ENCODE data around the gene MCOLN3. TPM values are rescaled to one million over a fixed set of nuclear protein-coding genes. Genes with fewer than 3 reads are reported as not detected.

MCOLN3 gene
- total RNA-seq (2022) (12.4 and 14.1 TPM in 2 replicates), Bru-seq, nascent RNA (percentile 58 among the genes with signal in this experiment), BruChase-seq, experiment 1, labeled RNA remaining after a 6-hour chase (percentile 63 among the genes with signal in this experiment), BruChase-seq, experiment 2, labeled RNA remaining after a 2-hour chase (percentile 76 among the genes with signal in this experiment)
- long read RNA-seq, partial matches to known transcripts = 1 of 17 reads
- long read RNA-seq, other reads (novel, unspliced or antisense) = 11 of 17 reads

- DNase-seq = peak; percentile 68
- intact Hi-C loops (cut with micrococcal nuclease; ENCODE audit: unreplicated experiment) = no loop called here
- H3K4me1 Mint-ChIP-seq (ENCODE audit: low read depth, unreplicated experiment) = no peaks in the 10 kb centered on the region
- peak within 1 kb of the TSS; percentile 76 for H3K4me3 Mint-ChIP-seq (ENCODE audit: low read depth, unreplicated experiment)
- CTCF ChIA-PET = interaction anchor here (0.6 to 1.7 kb wide), 5 partner anchors 9 to 104 kb away, joined by 3 to 6 read pairs (median 4); partner anchors contain the start of gene MCOLN2
- TF ChIP-seq CTCF (IDR thresholded peaks at IDR 0.05; ENCODE audit: unreplicated experiment) = no peak
- H3K36me3 Mint-ChIP-seq (ENCODE audit: insufficient read depth, unreplicated experiment) = peaks cover 21% of the 10 kb centered on the region
- H3K27ac Mint-ChIP-seq (ENCODE audit: unreplicated experiment) = no peak within 1 kb of the TSS
- no peaks in the 10 kb centered on the region for H3K9me3 Mint-ChIP-seq (ENCODE audit: low read depth, unreplicated experiment)
- no peaks in the 10 kb centered on the region for H3K27me3 Mint-ChIP-seq (ENCODE audit: unreplicated experiment)
- no TSS peak for BruUV-seq (replicated peaks)
Measured at GRCh38 chr1:85048296-85049064, at the start of gene MCOLN3. MCOLN3 (minus strand) TSS chr1:85048500; CDS start chr1:85045360, 3,140 bp downstream.

GRCh38 chr1:85093644-85094043, 45.3 kb upstream of the MCOLN3 start:
- BruUV-seq (replicated peaks) = no TSS peak
- no peak overlapping the region for H3K27ac Mint-ChIP-seq (ENCODE audit: unreplicated experiment)
- CTCF ChIA-PET = interaction anchor here (0.6 to 0.8 kb wide), 2 partner anchors 49 to 161 kb away, joined by 3 to 4 read pairs; no protein-coding TSS in a partner anchor
- no peaks in the 10 kb centered on the region for H3K27me3 Mint-ChIP-seq (ENCODE audit: unreplicated experiment)
- DNase-seq = peak; percentile 22
- no peaks in the 10 kb centered on the region for H3K36me3 Mint-ChIP-seq (ENCODE audit: insufficient read depth, unreplicated experiment)
- intact Hi-C loops (cut with micrococcal nuclease; ENCODE audit: unreplicated experiment) = no loop called here
- H3K4me1 Mint-ChIP-seq (ENCODE audit: low read depth, unreplicated experiment) = peaks cover 9% of the 10 kb centered on the region
- no peak overlapping the region for H3K4me3 Mint-ChIP-seq (ENCODE audit: low read depth, unreplicated experiment)
- TF ChIP-seq CTCF (IDR thresholded peaks at IDR 0.05; ENCODE audit: unreplicated experiment) = no peak
- no peaks in the 10 kb centered on the region for H3K9me3 Mint-ChIP-seq (ENCODE audit: low read depth, unreplicated experiment)

- DNase-seq = no peak
- no peak for TF ChIP-seq CTCF (IDR thresholded peaks at IDR 0.05; ENCODE audit: unreplicated experiment)
- H3K9me3 Mint-ChIP-seq (ENCODE audit: low read depth, unreplicated experiment) = no peaks in the 10 kb centered on the region
- H3K4me3 Mint-ChIP-seq (ENCODE audit: low read depth, unreplicated experiment) = no peak overlapping the region
- no peaks in the 10 kb centered on the region for H3K36me3 Mint-ChIP-seq (ENCODE audit: insufficient read depth, unreplicated experiment)
- peaks cover 9% of the 10 kb centered on the region for H3K4me1 Mint-ChIP-seq (ENCODE audit: low read depth, unreplicated experiment)
- intact Hi-C loops (cut with micrococcal nuclease; ENCODE audit: unreplicated experiment) = no loop called here
- no peak overlapping the region for H3K27ac Mint-ChIP-seq (ENCODE audit: unreplicated experiment)
- no TSS peak for BruUV-seq (replicated peaks)
- no peaks in the 10 kb centered on the region for H3K27me3 Mint-ChIP-seq (ENCODE audit: unreplicated experiment)
- CTCF ChIA-PET = no interaction called here
Measured at GRCh38 chr1:85091671-85092280, 43.5 kb upstream of the MCOLN3 start.

GRCh38 chr1:85090225-85090624, 41.9 kb upstream of the MCOLN3 start:
- DNase-seq = no peak
- no peaks in the 10 kb centered on the region for H3K9me3 Mint-ChIP-seq (ENCODE audit: low read depth, unreplicated experiment)
- BruUV-seq (replicated peaks) = no TSS peak
- peaks cover 9% of the 10 kb centered on the region for H3K4me1 Mint-ChIP-seq (ENCODE audit: low read depth, unreplicated experiment)
- no peak overlapping the region for H3K27ac Mint-ChIP-seq (ENCODE audit: unreplicated experiment)
- no peak for TF ChIP-seq CTCF (IDR thresholded peaks at IDR 0.05; ENCODE audit: unreplicated experiment)
- no peak overlapping the region for H3K4me3 Mint-ChIP-seq (ENCODE audit: low read depth, unreplicated experiment)
- H3K36me3 Mint-ChIP-seq (ENCODE audit: insufficient read depth, unreplicated experiment) = no peaks in the 10 kb centered on the region
- H3K27me3 Mint-ChIP-seq (ENCODE audit: unreplicated experiment) = no peaks in the 10 kb centered on the region
- CTCF ChIA-PET = no interaction called here
- intact Hi-C loops (cut with micrococcal nuclease; ENCODE audit: unreplicated experiment) = no loop called here

All from Calu3 (cell line).